ENCODE results near the gene UBE2QL1.
A peak's percentile ranks its signal among the peaks of the same experiment; 100 is the strongest.

The UBE2QL1 gene

GRCh38 chr5:6541256-6542013, 92.8 kb downstream of the UBE2QL1 start:
- Histone ChIP-seq H3K4me3 (ENCODE audit: low read length) (no peak overlapping the region), H3K9ac (ENCODE audit: low read length) (no peak overlapping the region), H3K27me3 (ENCODE audit: control insufficient read depth, insufficient read depth, low read length) (no peaks in the 10 kb centered on the region), H3K36me3 (ENCODE audit: control insufficient read depth, insufficient read depth, low read length) (no peaks in the 10 kb centered on the region), H3K4me1 (ENCODE audit: control insufficient read depth, insufficient read depth, low read length) (peaks cover 42% of the 10 kb centered on the region), H3K27ac (ENCODE audit: low read depth, low read length) (peak overlapping the region; percentile 77)

GRCh38 chr5:6542421-6543345, 94.0 kb downstream of the UBE2QL1 start:
- H3K27ac ChIP-seq (ENCODE audit: low read depth, low read length) = no peak overlapping the region

GRCh38 chr5:6543346-6543730, 94.7 kb downstream of the UBE2QL1 start:
- Histone ChIP-seq H3K4me3 (ENCODE audit: low read length) (no peak overlapping the region), H3K36me3 (ENCODE audit: control insufficient read depth, insufficient read depth, low read length) (no peaks in the 10 kb centered on the region), H3K4me1 (ENCODE audit: control insufficient read depth, insufficient read depth, low read length) (peaks cover 50% of the 10 kb centered on the region)

More at GRCh38 chr5:6542421-6543345, 94.0 kb downstream of the UBE2QL1 start:
- no peaks in the 10 kb centered on the region for H3K27me3 ChIP-seq (ENCODE audit: control insufficient read depth, insufficient read depth, low read length)
- H3K9ac ChIP-seq (ENCODE audit: low read length) = no peak overlapping the region
- peaks cover 50% of the 10 kb centered on the region for H3K4me1 ChIP-seq (ENCODE audit: control insufficient read depth, insufficient read depth, low read length)
- H3K36me3 ChIP-seq (ENCODE audit: control insufficient read depth, insufficient read depth, low read length) = no peaks in the 10 kb centered on the region
- H3K4me3 ChIP-seq (ENCODE audit: low read length) = no peak overlapping the region

GRCh38 chr5:6543830-6544560, 95.3 kb downstream of the UBE2QL1 start:
- no peak overlapping the region for H3K4me3 ChIP-seq (ENCODE audit: low read length)
- H3K27me3 ChIP-seq (ENCODE audit: control insufficient read depth, insufficient read depth, low read length) = no peaks in the 10 kb centered on the region
- H3K27ac ChIP-seq (ENCODE audit: low read depth, low read length) = no peak overlapping the region
- H3K9ac ChIP-seq (ENCODE audit: low read length) = no peak overlapping the region
- H3K4me1 ChIP-seq (ENCODE audit: control insufficient read depth, insufficient read depth, low read length) = peaks cover 50% of the 10 kb centered on the region
- no peaks in the 10 kb centered on the region for H3K36me3 ChIP-seq (ENCODE audit: control insufficient read depth, insufficient read depth, low read length)

More at GRCh38 chr5:6543346-6543730, 94.7 kb downstream of the UBE2QL1 start:
- H3K27ac ChIP-seq (ENCODE audit: low read depth, low read length) = no peak overlapping the region
- H3K27me3 ChIP-seq (ENCODE audit: control insufficient read depth, insufficient read depth, low read length) = no peaks in the 10 kb centered on the region
- no peak overlapping the region for H3K9ac ChIP-seq (ENCODE audit: low read length)

All from rectal smooth muscle tissue (tissue), 1 donor.